KMS-11 (cell line): Measurements from ENCODE around the gene HOXD9.

Experiments
- H2AFZ ChIP-seq: fragments of 200-600 bp; sonication (generic); 2 replicates; pipeline ENCODE4 v1.6.1; 2016; ENCODE audit warnings: antibody characterized with exemption, mixed run types, low read depth
- H3K27ac ChIP-seq: fragments of 200-600 bp; sonication (generic); 2 replicates; pipeline ENCODE4 v1.6.1; 2016; ENCODE audit warnings: mild to moderate bottlenecking, mixed run types
- H3K27me3 ChIP-seq: fragments of 200-600 bp; sonication (generic); 2 replicates; pipeline ENCODE4 v1.6.1; 2017; ENCODE audit warnings: mild to moderate bottlenecking, low read depth, mixed run types, moderate library complexity; ENCODE audit not compliant: insufficient read depth
- H3K36me3 ChIP-seq: fragments of 200-600 bp; sonication (generic); 2 replicates; pipeline ENCODE4 v1.6.1; 2017; ENCODE audit warnings: mild to moderate bottlenecking, mixed run types; ENCODE audit not compliant: insufficient read depth
- H3K4me1 ChIP-seq: fragments of 200-600 bp; sonication (generic); 2 replicates; pipeline ENCODE4 v1.6.1; 2016; ENCODE audit warnings: mild to moderate bottlenecking, low read depth, mixed run types; ENCODE audit not compliant: poor library complexity, severe bottlenecking
- H3K4me2 ChIP-seq: fragments of 200-600 bp; sonication (generic); 2 replicates; pipeline ENCODE4 v1.7.0; 2016; ENCODE audit warnings: mild to moderate bottlenecking, mixed run types
- H3K4me3 ChIP-seq: fragments of 200-600 bp; sonication (generic); IDR thresholded peaks from 2 replicates; pipeline ENCODE4 v1.6.1; 2017; ENCODE audit warnings: low read depth, low read length, mixed read lengths; ENCODE audit not compliant: insufficient read depth
- H3K79me2 ChIP-seq: fragments of 200-600 bp; sonication (generic); 2 replicates; pipeline ENCODE4 v1.6.1; 2016; ENCODE audit warnings: low read depth, mixed run types; ENCODE audit not compliant: insufficient read depth
- H3K9ac ChIP-seq: fragments of 200-600 bp; sonication (generic); 2 replicates; pipeline ENCODE4 v1.6.1; 2016; ENCODE audit warnings: mild to moderate bottlenecking, mixed run types
- H4K20me1 ChIP-seq: fragments of 200-600 bp; sonication (generic); 2 replicates; pipeline ENCODE4 v1.6.1; 2016; ENCODE audit warnings: mild to moderate bottlenecking, mixed run types; ENCODE audit not compliant: insufficient read depth
- TF ChIP-seq, protein P1 (sequence below): fragments of 200-600 bp; sonication (generic); conservative IDR thresholded peaks from 2 replicates; pipeline ENCODE4 v1.6.1; 2017; ENCODE audit warnings: low read depth, mild to moderate bottlenecking, antibody characterized with exemption, low read length, moderate library complexity, mixed read lengths

HOXD9 gene

DNA sequence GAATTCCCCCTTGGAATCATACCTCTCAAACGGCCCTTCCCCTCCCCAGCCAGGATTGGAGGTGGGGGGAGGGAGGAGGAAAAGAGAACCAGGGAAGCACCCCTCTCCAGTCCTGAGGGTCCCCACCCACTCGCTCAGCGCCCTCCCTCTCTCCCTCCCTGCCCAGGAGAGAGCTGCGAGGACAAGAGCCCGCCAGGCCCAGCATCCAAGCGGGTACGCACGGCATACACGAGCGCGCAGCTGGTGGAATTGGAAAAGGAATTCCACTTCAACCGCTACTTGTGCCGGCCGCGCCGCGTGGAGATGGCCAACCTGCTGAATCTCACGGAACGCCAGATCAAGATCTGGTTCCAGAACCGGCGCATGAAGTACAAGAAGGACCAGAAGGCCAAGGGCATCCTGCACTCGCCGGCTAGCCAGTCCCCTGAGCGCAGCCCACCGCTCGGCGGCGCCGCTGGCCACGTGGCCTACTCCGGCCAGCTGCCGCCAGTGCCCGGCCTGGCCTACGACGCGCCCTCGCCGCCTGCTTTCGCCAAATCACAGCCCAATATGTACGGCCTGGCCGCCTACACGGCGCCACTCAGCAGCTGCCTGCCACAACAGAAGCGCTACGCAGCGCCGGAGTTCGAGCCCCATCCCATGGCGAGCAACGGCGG, 49.0 kb downstream of the HOXD9 start:
- no peaks in the 10 kb centered on the region for H3K27me3 ChIP-seq
- TF ChIP-seq, protein P1, sequence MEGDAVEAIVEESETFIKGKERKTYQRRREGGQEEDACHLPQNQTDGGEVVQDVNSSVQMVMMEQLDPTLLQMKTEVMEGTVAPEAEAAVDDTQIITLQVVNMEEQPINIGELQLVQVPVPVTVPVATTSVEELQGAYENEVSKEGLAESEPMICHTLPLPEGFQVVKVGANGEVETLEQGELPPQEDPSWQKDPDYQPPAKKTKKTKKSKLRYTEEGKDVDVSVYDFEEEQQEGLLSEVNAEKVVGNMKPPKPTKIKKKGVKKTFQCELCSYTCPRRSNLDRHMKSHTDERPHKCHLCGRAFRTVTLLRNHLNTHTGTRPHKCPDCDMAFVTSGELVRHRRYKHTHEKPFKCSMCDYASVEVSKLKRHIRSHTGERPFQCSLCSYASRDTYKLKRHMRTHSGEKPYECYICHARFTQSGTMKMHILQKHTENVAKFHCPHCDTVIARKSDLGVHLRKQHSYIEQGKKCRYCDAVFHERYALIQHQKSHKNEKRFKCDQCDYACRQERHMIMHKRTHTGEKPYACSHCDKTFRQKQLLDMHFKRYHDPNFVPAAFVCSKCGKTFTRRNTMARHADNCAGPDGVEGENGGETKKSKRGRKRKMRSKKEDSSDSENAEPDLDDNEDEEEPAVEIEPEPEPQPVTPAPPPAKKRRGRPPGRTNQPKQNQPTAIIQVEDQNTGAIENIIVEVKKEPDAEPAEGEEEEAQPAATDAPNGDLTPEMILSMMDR: no peak
- H3K4me2 ChIP-seq: no peak overlapping the region
- H2AFZ ChIP-seq: no peak overlapping the region
- H3K4me3 ChIP-seq: no peak overlapping the region
- H3K9ac ChIP-seq: no peak overlapping the region
- H3K36me3 ChIP-seq: no peaks in the 10 kb centered on the region
- H3K79me2 ChIP-seq: no peaks in the 10 kb centered on the region
- H3K4me1 ChIP-seq: no peaks in the 10 kb centered on the region
- H3K27ac ChIP-seq: no peak overlapping the region
- no peaks in the 10 kb centered on the region for H4K20me1 ChIP-seq

DNA sequence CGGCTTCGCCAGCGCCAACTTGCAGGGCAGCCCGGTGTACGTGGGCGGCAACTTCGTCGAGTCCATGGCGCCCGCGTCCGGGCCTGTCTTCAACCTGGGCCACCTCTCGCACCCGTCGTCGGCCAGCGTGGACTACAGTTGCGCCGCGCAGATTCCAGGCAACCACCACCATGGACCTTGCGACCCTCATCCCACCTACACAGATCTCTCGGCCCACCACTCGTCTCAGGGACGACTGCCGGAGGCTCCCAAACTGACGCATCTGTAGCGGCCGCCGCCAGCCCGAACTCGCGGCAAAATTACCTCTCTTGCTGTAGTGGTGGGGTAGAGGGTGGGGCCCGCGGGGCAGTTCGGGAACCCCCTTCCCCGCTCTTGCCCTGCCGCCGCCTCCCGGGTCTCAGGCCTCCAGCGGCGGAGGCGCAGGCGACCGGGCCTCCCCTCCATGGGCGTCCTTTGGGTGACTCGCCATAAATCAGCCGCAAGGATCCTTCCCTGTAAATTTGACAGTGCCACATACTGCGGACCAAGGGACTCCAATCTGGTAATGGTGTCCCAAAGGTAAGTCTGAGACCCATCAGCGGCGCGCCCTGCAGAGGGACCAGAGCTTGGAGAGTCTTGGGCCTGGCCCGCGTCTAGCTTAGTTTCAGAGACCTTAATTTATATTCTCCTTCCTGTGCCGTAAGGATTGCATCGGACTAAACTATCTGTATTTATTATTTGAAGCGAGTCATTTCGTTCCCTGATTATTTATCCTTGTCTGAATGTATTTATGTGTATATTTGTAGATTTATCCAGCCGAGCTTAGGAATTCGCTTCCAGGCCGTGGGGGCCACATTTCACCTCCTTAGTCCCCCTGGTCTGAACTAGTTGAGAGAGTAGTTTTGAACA, 49.7 kb downstream of the HOXD9 start:
- TF ChIP-seq, protein P1: no peak
- Histone ChIP-seq H3K27me3 (no peaks in the 10 kb centered on the region), H2AFZ (no peak overlapping the region)

DNA sequence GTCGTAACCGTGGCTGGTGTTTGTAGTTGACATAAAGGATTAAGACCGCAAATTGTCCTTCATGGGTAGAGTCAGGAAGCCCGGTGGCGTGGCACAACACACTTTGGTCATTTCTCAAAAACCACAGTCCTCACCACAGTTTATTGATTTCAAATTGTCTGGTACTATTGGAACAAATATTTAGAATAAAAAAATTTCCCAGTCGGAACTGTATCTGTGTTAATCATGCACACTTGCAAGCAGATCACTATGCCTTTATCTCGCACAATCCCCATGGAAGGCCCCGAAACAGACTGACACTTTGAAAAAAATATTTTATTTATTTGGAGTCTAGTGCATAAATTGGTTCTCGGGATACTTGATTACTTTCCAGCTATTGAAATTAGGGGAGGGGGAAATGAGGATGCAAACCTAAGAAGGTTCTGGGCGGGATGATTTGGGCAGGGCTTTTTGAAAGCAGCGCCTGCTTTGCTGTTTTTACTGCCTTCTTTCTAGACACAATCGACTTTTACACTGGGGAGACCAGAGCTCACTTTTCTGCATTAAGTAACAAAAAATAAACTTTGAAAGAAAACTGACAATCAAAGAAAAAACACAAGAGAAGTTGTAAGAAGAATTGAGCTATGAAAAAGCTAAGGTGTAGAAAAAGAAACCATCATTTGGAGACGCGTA, 50.5 kb downstream of the HOXD9 start:
- no peaks in the 10 kb centered on the region for H3K79me2 ChIP-seq

More for the DNA sequence above, 49.7 kb downstream of the HOXD9 start:
- H4K20me1 ChIP-seq: no peaks in the 10 kb centered on the region
- H3K4me3 ChIP-seq: no peak overlapping the region
- no peak overlapping the region for H3K27ac ChIP-seq
- no peaks in the 10 kb centered on the region for H3K36me3 ChIP-seq
- H3K4me2 ChIP-seq: no peak overlapping the region
- no peak overlapping the region for H3K9ac ChIP-seq
- no peaks in the 10 kb centered on the region for H3K79me2 ChIP-seq
- no peaks in the 10 kb centered on the region for H3K4me1 ChIP-seq

More for the DNA sequence above, 50.5 kb downstream of the HOXD9 start:
- no peaks in the 10 kb centered on the region for H3K27me3 ChIP-seq
- H3K9ac ChIP-seq: no peak overlapping the region
- TF ChIP-seq, protein P1: no peak
- no peak overlapping the region for H3K4me3 ChIP-seq
- H3K4me2 ChIP-seq: no peak overlapping the region
- no peaks in the 10 kb centered on the region for H4K20me1 ChIP-seq
- no peak overlapping the region for H3K27ac ChIP-seq
- H3K4me1 ChIP-seq: no peaks in the 10 kb centered on the region
- H2AFZ ChIP-seq: no peak overlapping the region
- no peaks in the 10 kb centered on the region for H3K36me3 ChIP-seq
